ENCODE measurements around the gene HSD17B7. TPM values are rescaled to one million over a fixed set of nuclear protein-coding genes. Genes with fewer than 3 reads are reported as not detected.

HSD17B7 gene
- total RNA-seq, 2 donors from 2014 or later = 25.5 to 39.5 TPM

GRCh38 chr1:162859191-162859590 is 68.7 kb downstream of the HSD17B7 start:
- H3K4me3 Mint-ChIP-seq = no peak overlapping the region
- no peaks in the 10 kb centered on the region for H3K4me1 Mint-ChIP-seq
- H3K9me3 Mint-ChIP-seq = no peaks in the 10 kb centered on the region
- no peaks in the 10 kb centered on the region for H3K36me3 Mint-ChIP-seq (ENCODE audit: low read depth)
- no peak overlapping the region for H3K27ac Mint-ChIP-seq
- H3K27me3 Mint-ChIP-seq = peaks cover 18% of the 10 kb centered on the region
- no peak for ATAC-seq (replicated peaks)

- H3K4me1 Mint-ChIP-seq = no peaks in the 10 kb centered on the region
- no peaks in the 10 kb centered on the region for H3K9me3 Mint-ChIP-seq
- ATAC-seq (replicated peaks) = no peak
- no peaks in the 10 kb centered on the region for H3K36me3 Mint-ChIP-seq (ENCODE audit: low read depth)
- H3K27me3 Mint-ChIP-seq = peaks cover 21% of the 10 kb centered on the region
- H3K27ac Mint-ChIP-seq = no peak within 1 kb of the TSS
- no peak within 1 kb of the TSS for H3K4me3 Mint-ChIP-seq
Observed at GRCh38 chr1:162861101-162861500, 70.6 kb downstream of the HSD17B7 start, which contains the start of gene CCDC190. TSS of gene CCDC190 (minus strand) at chr1:162861175. CDS start at chr1:162859646, 1,529 bp downstream.

GRCh38 chr1:162861625-162862024 is 71.1 kb downstream of the HSD17B7 start:
- Mint-ChIP-seq H3K4me1 (no peaks in the 10 kb centered on the region), H3K27me3 (peaks cover 21% of the 10 kb centered on the region), H3K9me3 (no peaks in the 10 kb centered on the region), H3K36me3 (ENCODE audit: low read depth) (no peaks in the 10 kb centered on the region), H3K27ac (no peak overlapping the region), H3K4me3 (no peak overlapping the region)
- ATAC-seq (replicated peaks) = no peak

Other genes starting within 250 kb of the HSD17B7 start
- gene UAP1, start 229.0 kb upstream of the HSD17B7 start, total RNA-seq = 10 to 100 TPM; 21.5 to 34.8 TPM
- gene DDR2, start 158.2 kb upstream of the HSD17B7 start, total RNA-seq = 1 to 10 TPM in 1 of 2 donors, under 1 TPM in 1; 0.34 to 1.7 TPM
- not detected for gene CCDC190, start 70.5 kb downstream of the HSD17B7 start, total RNA-seq